Tibial nerve (tissue), 4 donors: ENCODE results near the gene APP. TPM values are rescaled to one million over a fixed set of nuclear protein-coding genes. Genes with fewer than 3 reads are reported as not detected.

ENCODE experiments used
- DNase-seq, 2 donors: peaks; one replicate each; pipeline ENCODE4 v3.0.0-alpha.2; 2019; ENCODE audit warnings: low spot score in 2 of 2
- H3K27ac ChIP-seq, 4 donors: fragments of 200-600 bp; sonication (generic) in 3 of 4; one replicate each; pipeline ENCODE4 v1.5.1; 2017 to 2019; ENCODE audit warnings: mild to moderate bottlenecking in 1 of 4
- H3K27me3 ChIP-seq, 2 donors: fragments of 200-600 bp; sonication (generic) in 1 of 2; one replicate each; pipeline versions ENCODE4 v1.5.1 to v1.6.0; 2017 to 2019
- H3K36me3 ChIP-seq, 3 donors: fragments of 200-600 bp; sonication (generic); one replicate each; pipeline ENCODE4 v1.5.1; 2018 to 2019
- H3K4me1 ChIP-seq, 4 donors: fragments of 200-600 bp; sonication (generic) in 3 of 4; one replicate each; pipeline ENCODE4 v1.5.1; 2017 to 2019
- H3K4me3 ChIP-seq, 4 donors: fragments of 200-600 bp; sonication (generic) in 3 of 4; one replicate each; pipeline ENCODE4 v1.5.1; 2017 to 2019; ENCODE audit warnings: mild to moderate bottlenecking in 1 of 4, moderate library complexity in 1 of 4
- H3K9me3 ChIP-seq, 4 donors: fragments of 200-600 bp; sonication (generic) in 3 of 4; one replicate each; pipeline ENCODE4 v1.5.1; 2017 to 2019
- CTCF ChIP-seq, 5 experiments: fragments of 200-600 bp in 3 of 5; fragments of 450-650 bp in 2 of 5; sonication (generic) in 3 of 5; IDR thresholded peaks; one replicate each; pipeline ENCODE4 v1.5.1; 2016 to 2019; ENCODE audit warnings: antibody characterized with exemption in 5 of 5, mild to moderate bottlenecking in 3 of 5, moderate library complexity in 2 of 5
- EP300 ChIP-seq, 2 donors: sonication (generic); formaldehyde crosslinking; IDR thresholded peaks; one replicate each; pipeline ENCODE4 v1.6.1; 2017; ENCODE audit warnings: antibody characterized with exemption in 2 of 2, mild to moderate bottlenecking in 1 of 2
- POLR2A ChIP-seq, 2 donors: fragments of 450-650 bp; IDR thresholded peaks; one replicate each; pipeline ENCODE4 v1.6.1; 2017; ENCODE audit warnings: antibody characterized with exemption in 2 of 2, mild to moderate bottlenecking in 2 of 2, moderate library complexity in 2 of 2
- WGBS, 2 donors: methylation state at CpG; one replicate each; pipeline ENCODE4 v1.1.5; 2018; 5-methylcytosine and 5-hydroxymethylcytosine counted together
- total RNA-seq, 4 donors: library from RNA; depleted of rRNA; stranded (reverse); fragments of >200 nt; gene quantifications; one replicate each; pipeline ENCODE4 v1.1.0, GENCODE V29; 2016

The APP gene
- total RNA-seq, 4 donors from 2014 or later = 271 to 327 (median 293) TPM

GRCh38 chr21:25952306-25952705, 218.3 kb downstream of the APP start:
- WGBS, 2 donors = 82 to 85% methylated on average over 1 of the region's 1 CpG
- TF ChIP-seq CTCF (IDR thresholded peaks at IDR 0.05) = no peak
- TF ChIP-seq POLR2A (IDR thresholded peaks at IDR 0.05) = no peak
- peak in 1 of 2 donors; percentile 39 for TF ChIP-seq EP300 (IDR thresholded peaks at IDR 0.05)
- no peak overlapping the region for H3K4me3 ChIP-seq
- DNase-seq = no peak
- no peaks in the 10 kb centered on the region for H3K27me3 ChIP-seq
- peaks cover 0 to 35% (median 7%) of the 10 kb centered on the region in 4 donors for H3K4me1 ChIP-seq
- peaks cover 0 to 22% (median 0%) of the 10 kb centered on the region in 3 donors for H3K36me3 ChIP-seq
- no peak overlapping the region for H3K27ac ChIP-seq
- no peaks in the 10 kb centered on the region for H3K9me3 ChIP-seq

GRCh38 chr21:25949701-25950100, 220.9 kb downstream of the APP start:
- TF ChIP-seq POLR2A (IDR thresholded peaks at IDR 0.05) = no peak
- no peak for TF ChIP-seq EP300 (IDR thresholded peaks at IDR 0.05)
- TF ChIP-seq CTCF (IDR thresholded peaks at IDR 0.05) = no peak
- H3K4me1 ChIP-seq = peaks cover 0 to 30% (median 4%) of the 10 kb centered on the region in 4 donors
- peak overlapping the region in 1 of 4 donors; percentile 67 for H3K27ac ChIP-seq
- H3K27me3 ChIP-seq = no peaks in the 10 kb centered on the region
- peaks cover 0 to 23% (median 0%) of the 10 kb centered on the region in 3 donors for H3K36me3 ChIP-seq
- H3K9me3 ChIP-seq = peaks cover 0 to 5% (median 0%) of the 10 kb centered on the region in 4 donors
- WGBS, 2 donors = 0% methylated on average over 1 of the region's 1 CpG
- DNase-seq = no peak
- H3K4me3 ChIP-seq = no peak overlapping the region

GRCh38 chr21:25944672-25945213, 225.8 kb downstream of the APP start:
- 68 to 73% methylated on average over 3 of the region's 3 CpGs for WGBS, 2 donors
- Histone ChIP-seq H3K4me3 (no peak overlapping the region), H3K27ac (peak overlapping the region in 1 of 4 donors; percentile 11), H3K36me3 (peaks cover 0 to 6% (median 0%) of the 10 kb centered on the region in 3 donors), H3K27me3 (no peaks in the 10 kb centered on the region), H3K4me1 (peaks cover 0 to 43% (median 4%) of the 10 kb centered on the region in 4 donors), H3K9me3 (peaks cover 0 to 5% (median 0%) of the 10 kb centered on the region in 4 donors)
- DNase-seq = no peak
- TF ChIP-seq POLR2A (IDR thresholded peaks at IDR 0.05) = no peak
- no peak for TF ChIP-seq EP300 (IDR thresholded peaks at IDR 0.05)
- TF ChIP-seq CTCF (IDR thresholded peaks at IDR 0.05) = no peak

- no peak for TF ChIP-seq POLR2A (IDR thresholded peaks at IDR 0.05)
- no peak for TF ChIP-seq EP300 (IDR thresholded peaks at IDR 0.05)
- no peak for TF ChIP-seq CTCF (IDR thresholded peaks at IDR 0.05)
- Histone ChIP-seq H3K27ac (peak overlapping the region in 2 of 4 donors; percentile 2 to 11), H3K36me3 (peaks cover 0 to 6% (median 0%) of the 10 kb centered on the region in 3 donors), H3K27me3 (no peaks in the 10 kb centered on the region), H3K9me3 (peaks cover 0 to 5% (median 0%) of the 10 kb centered on the region in 4 donors), H3K4me3 (no peak overlapping the region), H3K4me1 (peaks cover 0 to 42% (median 2%) of the 10 kb centered on the region in 4 donors)
- no peak for DNase-seq
- WGBS, 2 donors = 74 to 76% methylated on average over 7 of the region's 7 CpGs
These were observed 226.5 kb downstream of the APP start for GRCh38 chr21:25944082-25944481.

GRCh38 chr21:25942135-25942534, 228.4 kb downstream of the APP start:
- peaks cover 0 to 6% (median 0%) of the 10 kb centered on the region in 3 donors for H3K36me3 ChIP-seq
- peaks cover 0 to 48% (median 0%) of the 10 kb centered on the region in 4 donors for H3K4me1 ChIP-seq
- no peak for DNase-seq
- no peak overlapping the region for H3K4me3 ChIP-seq
- no peak for TF ChIP-seq CTCF (IDR thresholded peaks at IDR 0.05)
- no peak for TF ChIP-seq EP300 (IDR thresholded peaks at IDR 0.05)
- TF ChIP-seq POLR2A (IDR thresholded peaks at IDR 0.05) = no peak
- WGBS, 2 donors = 59 to 63% methylated on average over 9 of the region's 9 CpGs
- peak overlapping the region in 1 of 4 donors; percentile 14 for H3K27ac ChIP-seq
- H3K27me3 ChIP-seq = no peaks in the 10 kb centered on the region
- H3K9me3 ChIP-seq = peaks cover 0 to 5% (median 0%) of the 10 kb centered on the region in 4 donors
